DMS153 (cell line): Measurements from ENCODE around the gene EQTN.
A peak's percentile ranks its signal among the peaks of the same experiment; 100 is the strongest.
"Not testable (repeated sequence)": the region's sequence is repeated elsewhere in the genome, so short reads cannot be mapped to it uniquely, and the experiment has no call there.

Source experiments
- DNase-seq: peaks from one replicate; lab custom pipeline; 2025; lab: John Stamatoyannopoulos, UW

EQTN gene

DNA sequence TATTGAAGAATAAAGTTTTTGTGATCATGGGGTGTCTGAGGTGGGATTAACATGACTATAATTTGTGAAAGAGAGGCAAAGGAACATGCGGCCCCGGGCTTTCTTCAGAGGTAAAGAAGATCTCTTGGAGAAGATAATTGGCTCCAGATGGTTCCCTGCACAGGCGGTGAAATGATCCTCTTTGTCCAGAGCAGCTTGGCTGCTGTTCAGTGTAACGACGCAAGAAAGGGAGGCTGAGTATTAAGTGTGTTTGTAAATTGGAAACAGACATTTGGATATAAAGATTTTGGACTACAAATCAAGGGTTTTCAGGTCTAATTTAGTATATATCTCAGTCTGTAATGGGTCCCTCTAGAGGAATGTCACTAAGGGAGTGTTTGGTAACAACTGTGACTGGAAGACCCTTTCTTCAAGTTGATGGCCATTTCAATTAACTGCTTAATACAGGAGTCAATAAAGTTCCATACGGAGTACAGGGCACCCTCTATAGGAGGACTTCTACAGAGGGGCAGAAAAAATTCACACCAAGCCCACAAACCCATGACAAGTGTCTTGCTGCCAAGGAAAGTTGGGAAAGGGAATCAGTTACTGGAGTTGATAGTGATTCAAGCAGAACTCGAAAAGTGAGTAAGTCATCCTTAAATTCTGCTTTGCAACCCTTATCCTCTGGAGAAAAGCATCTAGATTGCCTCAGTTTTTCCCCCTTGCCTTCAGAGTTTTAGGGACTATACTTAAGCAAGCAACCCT, 4.1 kb downstream of the EQTN start:
- no peak for DNase-seq

DNA sequence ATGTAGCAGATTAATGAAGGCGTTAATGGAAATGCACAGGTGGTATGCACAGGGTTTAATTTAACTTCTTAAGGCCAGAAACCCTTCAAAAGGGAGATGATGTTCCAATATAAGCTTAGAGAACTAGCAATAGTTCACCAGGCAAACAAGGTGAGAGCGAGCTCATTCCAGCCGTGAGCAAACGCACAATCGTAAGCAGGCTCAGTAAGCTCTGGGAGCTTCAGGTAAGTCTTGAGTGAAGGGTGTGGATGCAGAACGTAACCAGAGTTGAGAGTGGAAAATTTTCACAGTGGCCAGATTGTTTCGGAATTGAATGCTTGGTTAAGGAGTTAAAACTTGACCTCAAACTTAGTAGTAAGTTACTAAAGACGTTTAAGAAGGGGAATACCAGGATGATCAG, 5.7 kb downstream of the EQTN start:
- DNase-seq: no peak

DNA sequence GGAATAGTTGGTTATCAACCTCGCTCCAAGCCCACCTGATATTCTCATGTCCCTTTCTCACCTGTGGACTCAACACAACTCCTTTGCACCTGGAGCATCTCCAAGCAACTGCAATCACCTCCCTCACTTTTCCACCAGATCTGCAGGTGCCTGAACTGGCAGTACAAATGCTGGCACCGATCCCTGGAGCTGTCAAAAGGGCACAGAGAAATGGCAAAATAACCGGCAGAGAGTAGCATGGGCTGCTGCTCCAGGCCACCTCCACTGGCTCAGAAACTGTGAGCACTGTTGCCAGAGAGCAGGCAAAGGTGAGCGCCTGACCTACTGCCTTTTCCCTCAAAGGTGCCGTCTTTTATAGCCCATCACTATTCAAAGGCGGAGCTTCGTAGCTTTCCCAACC, 14.7 kb downstream of the EQTN start:
- no peak for DNase-seq

DNA sequence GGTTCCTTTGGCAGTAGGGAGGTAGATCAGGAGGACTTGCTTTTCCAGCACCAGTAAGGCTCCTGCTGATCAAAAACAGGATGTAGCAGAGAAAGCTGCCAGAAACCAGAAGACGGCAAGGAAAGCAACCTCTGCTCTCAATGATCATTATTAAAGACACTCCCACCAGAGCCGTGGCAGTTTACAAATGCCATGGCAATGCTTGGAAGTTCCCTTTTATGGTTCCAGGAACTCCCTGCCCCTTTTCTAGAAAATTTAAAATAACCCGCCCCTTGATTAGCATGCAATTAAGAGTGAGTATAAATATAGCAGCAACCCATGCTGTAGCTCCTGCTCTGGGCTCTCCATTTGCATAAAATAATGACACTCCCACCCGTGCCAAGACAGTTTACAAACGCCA, 16.1 kb downstream of the EQTN start:
- no peak for DNase-seq

DNA sequence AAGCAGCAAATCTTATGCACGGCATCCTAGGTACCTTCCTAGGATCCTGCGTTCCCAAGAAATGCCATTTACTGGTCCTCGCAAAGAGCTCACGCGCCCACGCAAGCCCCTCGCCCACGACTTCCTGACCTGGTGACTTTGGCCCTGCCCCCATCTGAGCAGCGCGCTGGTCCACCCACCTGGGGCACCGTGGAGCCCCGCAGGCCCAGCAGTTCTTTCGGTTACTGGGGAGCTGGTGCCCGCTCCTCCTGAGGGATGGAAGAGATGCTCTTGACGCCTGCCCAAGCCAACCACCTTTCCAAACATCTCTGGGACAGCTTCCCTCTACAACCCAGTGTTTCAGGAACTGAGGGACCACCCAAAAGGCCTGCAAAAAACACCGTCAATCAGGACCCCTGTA, 16.7 kb downstream of the EQTN start:
- DNase-seq: no peak

DNA sequence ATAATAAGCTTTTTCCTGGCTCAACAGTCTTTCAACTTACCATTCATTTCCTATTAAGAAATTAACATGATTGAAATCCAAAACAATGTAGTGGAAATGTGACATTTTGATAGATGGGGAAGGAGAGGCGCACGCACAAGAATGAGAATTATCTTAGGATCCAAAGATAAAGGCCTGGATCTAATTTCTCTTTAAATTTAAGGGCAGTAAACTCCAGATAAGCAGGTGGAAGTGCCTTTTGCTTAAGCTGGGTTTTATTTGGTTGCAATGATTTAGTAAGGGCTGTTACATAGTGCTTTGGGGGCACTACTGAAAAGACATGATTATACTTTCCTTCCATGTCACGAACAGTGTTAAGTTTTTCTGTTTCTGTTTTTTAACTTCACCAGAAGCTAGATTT, 17.3 kb downstream of the EQTN start:
- DNase-seq: no peak

DNA sequence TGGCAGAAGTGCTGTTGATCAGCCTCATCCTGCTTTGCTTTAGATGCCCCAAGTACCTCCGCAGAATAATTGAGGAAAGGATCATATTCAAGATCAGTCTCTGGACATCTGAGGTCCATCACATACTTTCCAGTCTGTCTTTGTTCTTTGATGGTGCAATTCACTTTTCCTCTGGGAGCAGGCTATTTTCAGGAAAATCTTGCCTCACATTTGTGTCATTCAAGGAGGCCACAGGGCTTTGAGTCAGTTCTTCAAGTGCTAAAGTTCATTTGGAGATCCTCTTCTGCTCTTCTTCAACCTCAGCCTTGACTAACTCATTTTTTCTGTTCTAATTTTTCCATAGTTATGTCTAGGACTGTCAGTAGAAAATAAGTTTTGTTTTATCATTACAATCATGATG, 18.6 kb downstream of the EQTN start:
- no peak for DNase-seq

DNA sequence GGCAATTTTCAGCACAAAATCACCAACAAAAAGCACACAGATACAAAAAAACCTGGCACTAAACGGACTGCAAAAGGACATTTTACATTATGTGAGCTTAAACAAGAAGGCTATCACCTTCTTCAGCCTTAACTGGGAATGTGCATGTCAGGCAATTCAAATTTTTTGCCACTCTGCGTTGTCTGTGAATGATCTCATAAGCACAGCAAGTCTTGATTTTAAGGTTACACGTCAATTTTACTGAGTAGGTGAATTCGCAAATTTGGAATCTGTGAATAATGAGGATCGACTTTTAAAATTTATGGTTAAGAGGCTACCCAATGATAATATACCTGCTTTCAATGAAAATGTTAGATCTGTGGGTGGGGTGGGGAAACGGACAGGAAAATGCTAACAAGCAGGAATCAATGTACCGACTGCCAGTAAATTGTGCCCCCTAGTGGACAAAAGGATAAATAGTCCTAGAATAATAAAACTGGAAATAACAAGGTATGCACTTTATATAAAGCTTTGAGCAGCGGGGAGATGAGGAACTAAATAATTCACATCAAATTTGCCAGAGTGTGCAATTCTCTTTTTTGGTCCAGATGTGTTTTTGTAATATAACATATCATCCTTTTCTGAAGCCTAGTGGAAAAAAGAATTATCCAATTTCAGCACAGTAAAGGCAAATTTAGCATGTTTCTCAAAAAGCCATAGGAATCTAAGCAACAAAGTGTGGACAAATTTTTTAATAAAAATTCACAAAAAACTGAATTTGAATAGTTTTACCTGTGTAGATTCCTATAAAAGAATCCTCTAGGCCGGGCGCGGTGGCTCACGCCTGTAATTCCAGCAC, 20.5 kb downstream of the EQTN start:
- peak; percentile 13 for DNase-seq

DNA sequence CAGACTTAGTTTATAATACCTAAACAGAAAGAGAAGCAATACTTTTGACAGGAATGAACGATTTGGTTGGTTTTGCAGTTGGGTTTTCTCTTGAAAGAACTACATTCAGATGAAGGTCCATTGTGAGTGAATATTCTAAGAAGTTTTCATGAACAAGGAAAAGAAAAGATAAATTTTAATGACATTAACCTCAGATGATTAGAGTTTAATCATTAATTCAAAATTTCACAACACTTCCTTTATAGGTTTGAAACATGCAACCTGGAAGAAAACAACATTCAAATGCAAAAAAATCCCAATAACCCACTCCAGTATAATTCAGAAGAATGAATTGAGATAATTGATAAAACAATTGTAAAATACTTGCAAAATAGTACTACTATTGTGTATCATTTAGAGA, 23.8 kb downstream of the EQTN start:
- no peak for DNase-seq

DNA sequence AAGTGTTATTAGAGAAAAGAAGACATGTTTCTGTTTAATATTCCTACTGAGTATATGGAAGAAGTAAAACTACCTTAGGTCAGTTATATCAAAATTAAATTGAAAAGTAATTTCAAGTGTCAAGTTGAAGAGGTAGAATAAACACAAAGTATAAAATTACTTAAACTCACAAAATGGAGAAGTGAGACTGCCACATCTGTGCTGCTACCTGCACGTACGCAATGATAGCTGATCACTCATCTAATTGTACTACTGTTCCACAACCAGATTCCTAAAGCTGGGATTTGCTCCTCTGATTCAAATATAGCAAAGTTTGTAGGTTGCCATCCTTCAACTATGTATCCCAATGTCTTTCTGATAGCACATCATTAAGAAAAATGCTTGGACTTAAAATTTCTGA, 24.8 kb downstream of the EQTN start:
- DNase-seq: no peak

DNA sequence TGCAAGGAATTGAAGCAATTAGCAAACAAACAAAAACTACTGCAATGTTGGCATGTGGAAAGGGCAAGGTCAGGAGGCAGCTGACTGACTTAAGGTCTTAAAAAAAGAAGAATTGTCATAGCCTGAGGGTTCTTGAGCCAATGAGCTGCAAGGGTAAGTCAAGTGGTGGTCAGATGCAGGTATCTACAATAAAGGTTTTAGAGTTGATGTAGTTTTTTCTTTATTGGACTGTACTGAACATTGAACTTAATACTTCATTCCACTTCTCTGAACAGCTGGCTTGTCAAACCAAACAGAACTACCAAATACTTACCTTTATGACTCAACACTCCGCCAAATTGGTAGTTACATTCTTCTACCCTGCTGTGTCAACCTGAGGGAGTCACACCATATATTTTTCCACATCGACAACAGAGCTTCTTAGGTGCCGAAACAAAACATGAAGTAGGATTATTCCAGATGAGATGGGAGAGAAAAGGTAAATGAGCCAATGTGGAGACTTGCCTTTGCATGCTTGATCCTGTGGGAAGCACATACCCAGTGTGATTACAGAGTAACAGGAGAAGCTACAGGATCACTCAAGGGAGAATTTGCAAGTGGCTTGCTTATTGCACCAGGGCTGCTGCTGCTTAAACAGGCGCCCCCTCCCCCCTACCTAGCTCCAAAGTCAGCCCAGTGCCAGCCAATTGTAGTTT, 35.3 kb downstream of the EQTN start:
- no peak for DNase-seq

DNA sequence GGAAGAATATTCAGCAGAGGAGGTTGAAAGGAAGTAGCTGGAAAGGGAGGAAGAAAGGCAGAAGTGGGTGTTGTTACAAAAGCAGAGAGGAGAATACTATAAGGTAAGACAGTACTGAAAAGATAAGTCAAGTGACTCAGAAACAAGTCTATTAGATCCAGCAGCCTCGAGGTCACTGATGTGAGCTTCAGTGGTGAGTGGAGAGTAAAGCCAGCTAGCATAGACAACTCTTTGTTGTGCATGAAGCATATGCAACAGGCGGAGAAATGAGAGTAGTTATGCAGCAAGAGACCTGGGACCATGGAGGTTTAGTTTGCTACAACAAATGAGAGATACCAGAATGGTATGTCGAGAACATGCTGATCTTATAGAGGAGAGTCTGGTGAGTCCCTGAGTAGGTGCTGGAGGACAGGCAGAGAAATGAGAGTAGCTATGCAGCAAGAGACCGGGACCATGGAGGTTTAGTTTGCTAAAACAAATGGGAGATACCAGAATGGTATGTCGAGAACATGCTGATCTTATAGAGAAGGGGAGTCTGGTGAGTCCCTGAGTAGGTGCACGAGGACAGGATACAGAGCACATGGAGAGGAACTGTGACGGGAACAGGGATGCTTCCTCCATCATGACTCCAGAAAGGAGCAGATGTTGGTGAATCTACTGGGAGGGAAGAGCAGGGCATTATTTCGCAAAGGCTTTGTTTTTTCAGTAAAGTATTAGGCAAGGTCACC, 36.0 kb downstream of the EQTN start:
- no peak for DNase-seq

DNA sequence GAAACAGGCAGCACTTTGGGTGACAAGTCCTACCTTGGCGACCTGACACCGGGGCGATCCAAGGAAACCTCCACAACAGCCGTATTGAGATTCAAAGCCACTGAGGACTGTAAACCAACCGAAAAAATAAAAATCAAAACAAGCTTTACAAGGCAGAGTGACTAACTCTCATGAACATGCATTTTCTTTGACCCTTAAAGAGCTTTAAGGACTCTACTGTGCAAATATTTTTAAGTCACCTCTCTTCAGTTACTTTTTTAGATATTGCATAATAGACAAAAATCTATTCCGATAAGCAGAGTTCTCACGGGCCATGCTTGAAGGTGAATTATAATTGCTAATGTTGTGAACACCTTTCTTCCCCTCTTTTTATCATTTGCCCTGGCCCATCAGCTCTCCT, 38.3 kb downstream of the EQTN start:
- DNase-seq: no peak

DNA sequence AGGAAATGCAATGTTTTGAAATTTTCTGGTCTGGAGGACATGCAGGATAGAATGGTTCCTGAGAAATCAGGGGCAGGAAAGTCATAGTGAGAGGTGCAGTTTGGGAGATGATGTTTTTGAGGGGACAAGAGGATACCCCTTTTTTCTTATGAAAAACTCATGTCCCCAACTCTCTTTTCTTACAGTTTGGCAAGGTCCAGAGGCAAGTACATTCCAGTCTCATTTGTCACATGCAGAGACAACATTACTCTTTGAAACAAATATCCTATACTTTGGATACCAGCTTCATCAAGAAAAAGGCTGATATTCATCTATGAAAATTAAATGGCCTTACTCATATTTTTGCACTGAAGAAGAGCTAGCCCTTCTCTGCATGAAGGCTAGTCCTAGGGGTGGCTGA, 48.2 kb downstream of the EQTN start:
- no peak for DNase-seq

DNA sequence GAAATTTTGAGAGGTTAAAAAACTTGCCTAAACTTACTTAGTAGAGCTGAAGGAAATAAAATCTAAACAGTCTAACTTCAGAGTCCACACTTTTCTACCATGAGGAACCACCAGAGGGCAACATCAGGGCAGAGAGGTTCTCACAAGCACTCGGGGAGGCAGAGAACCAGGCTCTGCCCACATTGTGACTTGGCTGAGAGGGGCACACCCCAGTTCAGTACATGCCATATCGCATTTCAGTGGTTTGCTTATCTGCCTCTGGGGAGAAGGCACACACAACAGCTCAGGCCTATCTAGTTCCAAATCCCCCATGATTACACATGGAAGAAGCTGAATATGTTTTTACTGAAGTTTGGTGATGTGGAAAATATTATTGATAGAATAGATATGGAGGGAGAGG, 49.2 kb downstream of the EQTN start:
- no peak for DNase-seq

DNA sequence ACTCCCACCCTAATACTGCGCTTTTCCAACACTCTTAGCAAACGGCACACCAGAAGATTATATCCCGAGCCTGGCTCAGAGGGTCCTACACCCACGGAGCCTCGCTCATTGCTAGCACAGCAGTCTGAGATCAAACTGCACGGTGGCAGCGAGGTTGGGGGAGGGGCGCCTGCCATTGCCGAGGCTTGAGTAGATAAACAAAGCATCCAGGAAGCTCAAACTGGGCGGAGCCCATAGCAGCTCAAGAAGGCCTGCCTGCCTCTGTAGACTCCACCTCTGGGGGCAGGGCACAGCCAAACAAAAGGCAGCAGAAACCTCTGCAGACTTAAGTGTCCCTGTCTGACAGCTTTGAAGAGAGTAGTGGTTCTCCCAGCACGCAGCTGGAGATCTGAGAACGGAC, 57.3 kb downstream of the EQTN start:
- not testable (repeated sequence) for DNase-seq
